Upper lobe of right lung (tissue), 1 donor: ENCODE results near the gene KIZ. TPM values are rescaled to one million over a fixed set of nuclear protein-coding genes. Genes with fewer than 3 reads are reported as not detected.

Source experiments
- ATAC-seq: fragments of 200-7000 bp; cut with Tn5 transposase; one replicate; pipeline ENCODE4 v1.9.1; 2020; ENCODE audit warnings: mild to moderate bottlenecking, moderate library complexity
- DNase-seq: peaks from one replicate; pipeline ENCODE4 v3.0.0-alpha.2; 2020
- H3K27ac ChIP-seq: fragments of 200-600 bp; one replicate; pipeline ENCODE4 v1.8.0; 2022
- H3K27me3 ChIP-seq: fragments of 200-600 bp; one replicate; pipeline ENCODE4 v1.8.0; 2022; ENCODE audit warnings: mild to moderate bottlenecking
- H3K36me3 ChIP-seq: fragments of 200-600 bp; one replicate; pipeline ENCODE4 v1.8.0; 2022
- H3K4me1 ChIP-seq: fragments of 200-600 bp; one replicate; pipeline ENCODE4 v1.8.0; 2022
- H3K4me3 ChIP-seq: fragments of 200-600 bp; one replicate; pipeline ENCODE4 v1.8.0; 2022; ENCODE audit warnings: mild to moderate bottlenecking
- H3K9me3 ChIP-seq: fragments of 200-600 bp; one replicate; pipeline ENCODE4 v1.8.0; 2022
- CTCF ChIP-seq: fragments of 200-600 bp; IDR thresholded peaks from one replicate; pipeline ENCODE4 v1.8.0; 2022; ENCODE audit warnings: antibody characterized with exemption
- intact Hi-C: fragments of 100-400 bp; cut with DNase I; formaldehyde crosslinking; loops from one replicate; pipeline ENCODE4 v1.11.0; 2022
- total RNA-seq: library from RNA; stranded (reverse); fragmentation: NEBNext Ultra II Directional; extraction: Animal tissue kit (Norgen Biotek cat#: 25700); gene quantifications from one replicate; pipeline ENCODE4 v1.2.1, GENCODE V29; 2021
- donor health status: DM: no; HTN: yes; CAD: no; lungs with severe emphysema.

KIZ gene
- total RNA-seq, 1 donor from 2014 or later = 16.2 TPM

GRCh38 chr20:21190869-21191268, 65.0 kb downstream of the KIZ start:
- no peaks in the 10 kb centered on the region for H3K4me1 ChIP-seq
- ATAC-seq = no peak
- no peak for TF ChIP-seq CTCF
- DNase-seq = no peak
- no peak overlapping the region for H3K27ac ChIP-seq
- H3K9me3 ChIP-seq = no peaks in the 10 kb centered on the region
- H3K27me3 ChIP-seq = no peaks in the 10 kb centered on the region
- H3K36me3 ChIP-seq = no peaks in the 10 kb centered on the region
- H3K4me3 ChIP-seq = no peak overlapping the region
- intact Hi-C loops = no loop called here

- DNase-seq (no peak), ATAC-seq (no peak)
- Histone ChIP-seq H3K27ac (no peak overlapping the region), H3K4me1 (no peaks in the 10 kb centered on the region), H3K4me3 (no peak overlapping the region), H3K9me3 (no peaks in the 10 kb centered on the region), H3K27me3 (no peaks in the 10 kb centered on the region), H3K36me3 (no peaks in the 10 kb centered on the region)
- TF ChIP-seq CTCF = no peak
- intact Hi-C loops = no loop called here
These were observed 66.0 kb downstream of the KIZ start for GRCh38 chr20:21191839-21192238.

- ATAC-seq (no peak), DNase-seq (no peak)
- no peaks in the 10 kb centered on the region for H3K27me3 ChIP-seq
- no peaks in the 10 kb centered on the region for H3K4me1 ChIP-seq
- no peak overlapping the region for H3K27ac ChIP-seq
- H3K36me3 ChIP-seq = no peaks in the 10 kb centered on the region
- H3K4me3 ChIP-seq = no peak overlapping the region
- no peaks in the 10 kb centered on the region for H3K9me3 ChIP-seq
- intact Hi-C loops = no loop called here
- no peak for TF ChIP-seq CTCF
These were observed 76.4 kb downstream of the KIZ start for GRCh38 chr20:21202259-21202658.

GRCh38 chr20:21203088-21203656, 77.3 kb downstream of the KIZ start:
- Histone ChIP-seq H3K4me1 (no peaks in the 10 kb centered on the region), H3K36me3 (no peaks in the 10 kb centered on the region), H3K27ac (no peak overlapping the region), H3K9me3 (no peaks in the 10 kb centered on the region), H3K4me3 (no peak overlapping the region), H3K27me3 (no peaks in the 10 kb centered on the region)
- ATAC-seq = no peak
- TF ChIP-seq CTCF = no peak
- intact Hi-C loops = no loop called here
- DNase-seq = no peak

- intact Hi-C loops = no loop called here
- no peak for TF ChIP-seq CTCF
- Histone ChIP-seq H3K4me3 (no peak overlapping the region), H3K9me3 (no peaks in the 10 kb centered on the region), H3K36me3 (no peaks in the 10 kb centered on the region), H3K27ac (no peak overlapping the region), H3K27me3 (no peaks in the 10 kb centered on the region), H3K4me1 (no peaks in the 10 kb centered on the region)
- ATAC-seq (no peak), DNase-seq (no peak)
These were observed 80.7 kb downstream of the KIZ start for GRCh38 chr20:21206584-21206983.

- DNase-seq (no peak), ATAC-seq (no peak)
- no peaks in the 10 kb centered on the region for H3K9me3 ChIP-seq
- TF ChIP-seq CTCF = no peak
- no peak overlapping the region for H3K27ac ChIP-seq
- no peaks in the 10 kb centered on the region for H3K27me3 ChIP-seq
- H3K36me3 ChIP-seq = no peaks in the 10 kb centered on the region
- no peaks in the 10 kb centered on the region for H3K4me1 ChIP-seq
- no peak overlapping the region for H3K4me3 ChIP-seq
- intact Hi-C loops = no loop called here
These were observed 83.1 kb downstream of the KIZ start for GRCh38 chr20:21208999-21209398.
